HG02970 (cell line): ENCODE measurements around the gene SERPINE1.
"Not testable (repeated sequence)": the region's sequence is repeated elsewhere in the genome, so short reads cannot be mapped to it uniquely, and the experiment has no call there.

ENCODE experiments used
- ATAC-seq: cut with Tn5 transposase; IDR thresholded peaks from one replicate; pipeline ENCODE4 v1.9.1; 2021; ENCODE audit warnings: mild to moderate bottlenecking, moderate library complexity, moderate number of reproducible peaks; ENCODE audit not compliant: unreplicated experiment, low FRiP score

SERPINE1 gene

DNA sequence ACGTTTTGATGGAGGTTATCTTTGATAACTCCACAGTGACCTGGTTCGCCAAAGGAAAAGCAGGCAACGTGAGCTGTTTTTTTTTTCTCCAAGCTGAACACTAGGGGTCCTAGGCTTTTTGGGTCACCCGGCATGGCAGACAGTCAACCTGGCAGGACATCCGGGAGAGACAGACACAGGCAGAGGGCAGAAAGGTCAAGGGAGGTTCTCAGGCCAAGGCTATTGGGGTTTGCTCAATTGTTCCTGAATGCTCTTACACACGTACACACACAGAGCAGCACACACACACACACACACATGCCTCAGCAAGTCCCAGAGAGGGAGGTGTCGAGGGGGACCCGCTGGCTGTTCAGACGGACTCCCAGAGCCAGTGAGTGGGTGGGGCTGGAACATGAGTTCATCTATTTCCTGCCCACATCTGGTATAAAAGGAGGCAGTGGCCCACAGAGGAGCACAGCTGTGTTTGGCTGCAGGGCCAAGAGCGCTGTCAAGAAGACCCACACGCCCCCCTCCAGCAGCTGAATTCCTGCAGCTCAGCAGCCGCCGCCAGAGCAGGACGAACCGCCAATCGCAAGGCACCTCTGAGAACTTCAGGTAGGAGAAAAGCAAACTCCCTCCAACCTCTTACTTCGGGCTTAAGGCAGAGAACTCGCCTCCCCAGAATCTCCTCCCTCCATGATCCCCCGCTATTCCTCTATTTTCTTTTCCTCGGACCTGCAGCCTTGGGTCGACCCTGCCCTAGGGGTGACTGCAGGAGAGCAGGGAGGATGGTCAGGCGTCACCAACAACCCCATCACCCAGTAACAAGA, at the start of gene SERPINE1:
Gene SERPINE1, plus strand, starts transcription at position 454 of the 809 bp plus-strand sequence. CDS start 1,290 bp downstream, outside the sequence.
- peak; percentile 35 for ATAC-seq

GRCh38 chr7:101077303-101078086, 49.4 kb upstream of the SERPINE1 start:
- ATAC-seq, result peak; percentile 76

DNA sequence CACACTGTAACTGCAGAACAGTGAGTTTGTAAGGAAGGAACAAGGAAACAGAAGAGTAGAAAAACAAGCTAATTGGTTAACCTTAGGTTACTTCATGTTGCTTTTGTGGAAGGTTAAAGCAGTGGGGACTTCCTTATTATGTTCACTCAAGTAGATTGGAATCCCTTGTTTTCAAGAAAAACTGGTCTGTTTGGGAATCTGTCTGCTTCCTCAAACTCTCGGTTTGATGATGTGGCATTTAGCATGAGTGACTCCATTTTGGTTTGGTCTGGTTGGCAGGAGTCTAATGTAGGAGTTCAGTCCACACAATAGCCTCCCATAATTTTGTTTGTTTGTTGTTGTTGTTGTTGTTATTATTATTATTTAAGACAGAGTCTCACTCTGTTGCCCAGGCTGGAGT, 45.5 kb upstream of the SERPINE1 start:
- no peak for ATAC-seq

- ATAC-seq, result no peak
Measured at GRCh38 chr7:101084865-101085161, 42.1 kb upstream of the SERPINE1 start.

DNA sequence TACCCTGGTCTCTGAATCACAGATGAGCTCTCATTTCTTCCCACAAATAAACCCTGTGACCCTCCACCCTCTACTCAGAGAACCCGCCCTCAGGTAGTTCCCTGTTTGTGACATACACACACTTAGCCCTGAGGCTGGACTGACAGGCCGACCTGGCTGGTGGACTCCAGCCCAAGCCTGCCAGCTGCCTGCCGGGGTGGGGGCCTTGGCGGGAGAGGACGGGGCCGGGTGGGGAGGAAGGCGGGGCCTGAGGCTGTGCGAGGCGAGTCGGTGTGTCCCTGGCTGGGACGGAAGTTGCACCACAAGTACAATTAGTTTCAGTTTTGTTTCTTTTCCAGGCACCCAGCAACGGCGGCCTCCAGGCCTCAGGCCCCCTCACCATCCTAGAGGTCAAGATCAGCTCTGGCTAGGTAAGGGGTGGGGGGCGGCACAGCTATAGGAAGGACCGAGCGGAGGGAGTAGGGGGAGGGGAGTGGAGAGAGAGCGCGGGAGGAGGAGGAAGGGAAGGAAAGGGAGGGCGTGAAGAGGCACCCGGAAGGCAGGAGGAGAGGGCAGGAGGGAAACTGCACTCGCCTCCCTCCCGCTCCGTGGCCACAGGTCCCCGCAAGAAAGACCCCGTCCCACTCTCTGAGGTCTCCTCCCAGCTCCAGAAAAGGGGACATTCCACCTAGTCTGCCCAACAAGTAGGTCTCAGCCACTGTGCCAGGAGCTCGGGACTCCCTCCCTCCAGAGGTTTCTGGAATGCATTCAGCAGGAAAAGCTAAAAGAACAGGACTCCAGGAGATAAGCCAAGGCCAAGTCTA, 41.5 kb upstream of the SERPINE1 start, which contains the start of gene TRIM56:
Gene TRIM56, plus strand, starts transcription at position 320 of the 803 bp plus-strand sequence. CDS start 1,832 bp downstream, outside the sequence.
- ATAC-seq, result peak; percentile 64

GRCh38 chr7:101087334-101088068, 39.4 kb upstream of the SERPINE1 start:
- ATAC-seq, result no peak

DNA sequence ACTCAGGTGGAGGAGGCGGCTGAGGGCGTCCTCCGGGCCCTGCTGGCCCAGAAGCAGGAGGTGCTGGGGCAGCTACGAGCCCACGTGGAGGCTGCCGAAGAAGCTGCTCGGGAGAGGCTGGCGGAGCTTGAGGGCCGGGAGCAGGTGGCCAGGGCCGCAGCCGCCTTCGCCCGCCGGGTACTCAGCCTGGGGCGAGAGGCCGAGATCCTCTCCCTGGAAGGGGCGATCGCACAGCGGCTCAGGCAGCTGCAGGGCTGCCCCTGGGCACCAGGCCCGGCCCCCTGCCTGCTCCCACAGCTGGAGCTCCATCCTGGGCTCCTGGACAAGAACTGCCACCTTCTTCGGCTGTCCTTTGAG, 38.9 kb upstream of the SERPINE1 start:
- ATAC-seq, result no peak

DNA sequence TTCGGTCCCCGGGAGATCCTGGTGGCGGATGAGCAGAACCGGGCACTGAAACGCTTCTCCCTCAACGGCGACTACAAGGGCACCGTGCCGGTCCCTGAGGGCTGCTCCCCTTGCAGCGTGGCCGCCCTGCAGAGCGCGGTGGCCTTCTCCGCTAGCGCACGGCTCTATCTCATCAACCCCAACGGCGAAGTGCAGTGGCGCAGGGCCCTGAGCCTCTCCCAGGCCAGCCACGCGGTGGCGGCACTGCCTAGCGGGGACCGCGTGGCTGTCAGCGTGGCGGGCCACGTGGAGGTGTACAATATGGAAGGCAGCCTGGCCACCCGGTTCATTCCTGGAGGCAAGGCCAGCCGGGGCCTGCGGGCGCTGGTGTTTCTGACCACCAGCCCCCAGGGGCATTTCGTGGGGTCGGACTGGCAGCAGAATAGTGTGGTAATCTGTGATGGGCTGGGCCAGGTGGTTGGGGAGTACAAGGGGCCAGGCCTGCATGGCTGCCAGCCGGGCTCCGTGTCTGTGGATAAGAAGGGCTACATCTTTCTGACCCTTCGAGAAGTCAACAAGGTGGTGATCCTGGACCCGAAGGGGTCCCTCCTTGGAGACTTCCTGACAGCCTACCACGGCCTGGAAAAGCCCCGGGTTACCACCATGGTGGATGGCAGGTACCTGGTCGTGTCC, 37.9 kb upstream of the SERPINE1 start:
- no peak for ATAC-seq

GRCh38 chr7:101089876-101090275, 37.0 kb upstream of the SERPINE1 start:
- no peak for ATAC-seq

DNA sequence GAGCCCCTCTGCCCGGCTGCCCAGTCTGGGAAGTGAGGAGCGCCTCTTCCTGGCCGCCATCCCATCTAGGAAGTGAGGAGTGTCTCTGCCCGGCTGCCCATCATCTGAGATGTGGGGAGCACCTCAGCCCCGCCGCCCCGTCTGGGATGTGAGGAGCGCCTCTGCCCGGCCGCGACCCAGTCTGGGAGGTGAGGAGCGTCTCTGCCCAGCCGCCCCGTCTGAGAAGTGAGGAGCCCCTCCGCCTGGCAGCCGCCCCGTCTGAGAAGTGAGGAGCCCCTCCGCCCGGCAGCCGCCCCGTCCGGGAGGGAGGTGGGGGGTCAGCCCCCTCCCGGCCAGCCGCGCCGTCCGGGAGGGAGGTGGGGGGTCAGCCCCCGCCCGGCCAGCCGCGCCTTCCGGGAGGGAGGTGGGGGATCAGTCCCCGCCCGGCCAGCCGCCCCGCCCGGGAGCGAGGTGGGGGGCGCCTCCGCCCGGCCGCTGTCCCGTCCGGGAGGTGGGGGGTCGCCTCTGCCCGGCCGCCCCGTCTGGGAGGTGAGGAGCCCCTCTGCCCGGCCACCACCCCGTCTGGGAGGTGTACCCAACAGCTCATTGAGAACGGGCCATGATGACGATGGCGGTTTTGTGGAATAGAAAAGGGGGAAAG, 34.5 kb upstream of the SERPINE1 start:
- not testable (repeated sequence) for ATAC-seq

GRCh38 chr7:101093906-101094305, 33.0 kb upstream of the SERPINE1 start:
- no peak for ATAC-seq

DNA sequence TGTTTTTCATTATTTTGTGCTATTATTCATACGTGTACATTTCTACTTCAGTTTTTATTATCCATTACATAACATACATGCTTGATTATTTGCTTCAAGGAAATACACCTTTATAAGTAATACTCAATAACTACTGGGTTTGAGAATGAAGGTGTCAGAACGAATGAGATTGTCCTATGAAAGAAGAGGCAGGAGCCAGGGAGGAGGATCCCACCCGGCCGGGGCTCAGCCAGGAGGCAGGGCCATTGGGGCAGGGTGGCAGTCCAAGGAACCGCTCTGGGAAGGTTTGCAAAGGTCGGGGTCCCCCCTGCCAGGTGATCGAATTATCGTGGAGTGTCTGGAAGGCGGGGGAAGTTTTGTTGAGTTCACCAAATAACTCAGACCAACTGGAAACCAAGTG, 32.5 kb upstream of the SERPINE1 start:
- ATAC-seq, result no peak

- no peak for ATAC-seq
Measured at GRCh38 chr7:101094791-101095375, 32.0 kb upstream of the SERPINE1 start.

GRCh38 chr7:101096331-101096956, 30.5 kb upstream of the SERPINE1 start:
- ATAC-seq, result no peak

- no peak for ATAC-seq
Measured at GRCh38 chr7:101096957-101097347, 30.0 kb upstream of the SERPINE1 start.

DNA sequence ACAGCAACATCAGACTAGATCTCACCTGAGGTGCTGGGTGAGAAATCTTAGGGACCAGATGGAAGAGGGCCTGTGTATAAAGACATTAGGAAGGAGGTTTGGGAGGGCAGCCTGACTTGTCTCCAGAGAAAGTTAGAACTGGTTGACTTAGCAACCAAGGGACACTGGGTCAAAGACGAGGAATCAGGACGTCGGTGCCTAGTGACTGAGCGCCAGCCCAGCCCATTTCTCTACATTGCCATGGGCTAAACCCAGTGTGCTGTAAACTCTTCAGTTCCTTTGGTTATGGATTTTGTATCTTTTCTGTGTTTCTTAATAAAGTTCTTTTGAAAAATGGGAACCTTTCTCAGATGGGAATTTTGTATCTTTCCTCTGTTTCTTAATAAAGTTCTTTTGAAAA, 29.3 kb upstream of the SERPINE1 start:
- ATAC-seq, result no peak

- ATAC-seq, result no peak
Measured at GRCh38 chr7:101099969-101100781, 26.7 kb upstream of the SERPINE1 start.
